IMR-90 (cell line): ENCODE measurements around the gene ZNF57.

Source experiments
- BHLHE40 ChIP-seq: fragments of 150-350 bp; IDR thresholded peaks from 2 replicates; pipeline ENCODE4 v1.6.1; 2016; ENCODE audit warnings: mild to moderate bottlenecking, low read depth, low read length
- CEBPB ChIP-seq: IDR thresholded peaks from 2 replicates; pipeline ENCODE4 v1.6.1; 2012; ENCODE audit warnings: low read depth, low read length, improper control_type of control experiment
- CHD1 ChIP-seq: IDR thresholded peaks from 2 replicates; pipeline ENCODE4 v1.6.1; 2012; ENCODE audit warnings: low read depth, low read length, improper control_type of control experiment
- CTCF ChIP-seq: conservative IDR thresholded peaks from 2 replicates; pipeline ENCODE4 v1.5.1; 2012; ENCODE audit warnings: mild to moderate bottlenecking, low read depth, low read length, improper control_type of control experiment
- ELK1 ChIP-seq: fragments of 150-350 bp; IDR thresholded peaks from 2 replicates; pipeline ENCODE4 v1.6.1; 2016; ENCODE audit warnings: low read depth, mild to moderate bottlenecking, low read length, moderate library complexity, borderline replicate concordance
- FOS ChIP-seq: fragments of 150-350 bp; IDR thresholded peaks from 2 replicates; pipeline ENCODE4 v1.6.1; 2016; ENCODE audit warnings: low read depth, low read length
- MAFK ChIP-seq: IDR thresholded peaks from 2 replicates; pipeline ENCODE4 v1.6.1; 2012; ENCODE audit warnings: low read depth, low read length, improper control_type of control experiment
- MAZ ChIP-seq: IDR thresholded peaks from 2 replicates; pipeline ENCODE4 v1.6.1; 2012; ENCODE audit warnings: low read depth, mild to moderate bottlenecking, low read length, improper control_type of control experiment, moderate library complexity, borderline replicate concordance
- POLR2A ChIP-seq: IDR thresholded peaks from 2 replicates; pipeline ENCODE4 v1.6.1; 2012; ENCODE audit warnings: mild to moderate bottlenecking, low read depth, low read length
- RAD21 ChIP-seq: IDR thresholded peaks from 2 replicates; pipeline ENCODE4 v1.6.1; 2012; ENCODE audit warnings: low read length, improper control_type of control experiment

- TF ChIP-seq CTCF, result no peak
- TF ChIP-seq POLR2A, result no peak
- TF ChIP-seq MAZ, result no peak
- TF ChIP-seq ELK1, result no peak
- TF ChIP-seq CHD1, result no peak
- no peak for TF ChIP-seq MAFK
- TF ChIP-seq FOS, result no peak
- no peak for TF ChIP-seq RAD21
- TF ChIP-seq BHLHE40, result no peak
- no peak for TF ChIP-seq CEBPB
These were observed 16.9 kb upstream of the ZNF57 start for GRCh38 chr19:2883686-2884439.
